ENCODE results near the gene LIN28B.

LIN28B gene

GRCh38 chr6:104921896-104922295 is 35.0 kb upstream of the LIN28B start:
- DNase-seq (no peak), ATAC-seq (ENCODE audit: insufficient read depth, low read depth) (no peak)
- Histone ChIP-seq H3K4me1 (ENCODE audit: insufficient read depth, low read length) (no peaks in the 10 kb centered on the region), H3K4me3 (ENCODE audit: low read depth in 1 of 2, low read length in 2 of 2) (no peak overlapping the region), H3K36me3 (ENCODE audit: insufficient read depth, low read length) (no peaks in the 10 kb centered on the region), H2AFZ (ENCODE audit: low read depth, low read length) (no peak overlapping the region), H3K9me3 (ENCODE audit: insufficient read depth, low read length, severe bottlenecking) (no peaks in the 10 kb centered on the region), H3K9ac (ENCODE audit: low read depth, low read length) (no peak overlapping the region), H3K27me3 (ENCODE audit: insufficient read depth, low read length, poor library complexity) (no peaks in the 10 kb centered on the region), H3K79me2 (ENCODE audit: insufficient read depth, low read length) (no peaks in the 10 kb centered on the region), H4K20me1 (ENCODE audit: insufficient read depth, low read length) (no peaks in the 10 kb centered on the region), H3K4me2 (ENCODE audit: insufficient read depth, low read length) (no peak overlapping the region), H3K27ac (ENCODE audit: low read length) (no peak overlapping the region)
- TF ChIP-seq CTCF (IDR thresholded peaks at IDR 0.05; ENCODE audit: borderline replicate concordance, extremely low read depth, low read length, poor library complexity, severe bottlenecking), result no peak
- no peak for TF ChIP-seq EZH2 (IDR thresholded peaks at IDR 0.05; ENCODE audit: borderline replicate concordance, low read depth, low read length, severe bottlenecking)

GRCh38 chr6:104928141-104928540 is 28.8 kb upstream of the LIN28B start:
- Histone ChIP-seq H3K4me3 (ENCODE audit: low read depth in 1 of 2, low read length in 2 of 2) (no peak overlapping the region), H3K79me2 (ENCODE audit: insufficient read depth, low read length) (no peaks in the 10 kb centered on the region), H3K36me3 (ENCODE audit: insufficient read depth, low read length) (no peaks in the 10 kb centered on the region), H3K4me2 (ENCODE audit: insufficient read depth, low read length) (no peak overlapping the region), H3K27ac (ENCODE audit: low read length) (no peak overlapping the region), H3K9me3 (ENCODE audit: insufficient read depth, low read length, severe bottlenecking) (no peaks in the 10 kb centered on the region), H3K4me1 (ENCODE audit: insufficient read depth, low read length) (no peaks in the 10 kb centered on the region), H3K9ac (ENCODE audit: low read depth, low read length) (no peak overlapping the region), H2AFZ (ENCODE audit: low read depth, low read length) (no peak overlapping the region), H3K27me3 (ENCODE audit: insufficient read depth, low read length, poor library complexity) (no peaks in the 10 kb centered on the region), H4K20me1 (ENCODE audit: insufficient read depth, low read length) (no peaks in the 10 kb centered on the region)
- DNase-seq, result no peak
- TF ChIP-seq CTCF (IDR thresholded peaks at IDR 0.05; ENCODE audit: borderline replicate concordance, extremely low read depth, low read length, poor library complexity, severe bottlenecking) (no peak), EZH2 (IDR thresholded peaks at IDR 0.05; ENCODE audit: borderline replicate concordance, low read depth, low read length, severe bottlenecking) (no peak)
- ATAC-seq (ENCODE audit: insufficient read depth, low read depth), result no peak

DNA sequence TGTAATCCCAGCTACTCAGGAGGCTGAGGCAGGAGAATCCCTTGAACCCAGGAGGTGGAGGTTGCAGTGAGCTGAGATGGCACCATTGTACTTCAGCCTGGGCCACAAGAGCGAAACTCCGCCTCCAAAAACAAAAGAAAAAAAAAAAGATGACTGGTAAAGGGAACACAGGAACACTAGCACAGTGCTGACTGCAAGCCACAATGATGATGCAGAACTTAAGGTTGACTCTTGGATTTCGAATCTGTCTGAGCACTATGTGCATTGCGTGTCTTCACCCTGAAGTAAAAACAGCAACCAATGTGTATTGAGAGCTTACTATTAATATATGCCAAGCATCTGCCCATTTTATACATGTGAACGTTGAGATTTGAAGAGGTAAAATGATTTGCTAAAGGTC is 27.6 kb upstream of the LIN28B start:
- Histone ChIP-seq H3K4me2 (ENCODE audit: insufficient read depth, low read length) (no peak overlapping the region), H3K9ac (ENCODE audit: low read depth, low read length) (no peak overlapping the region), H2AFZ (ENCODE audit: low read depth, low read length) (no peak overlapping the region), H3K27ac (ENCODE audit: low read length) (no peak overlapping the region), H4K20me1 (ENCODE audit: insufficient read depth, low read length) (no peaks in the 10 kb centered on the region), H3K4me1 (ENCODE audit: insufficient read depth, low read length) (no peaks in the 10 kb centered on the region), H3K36me3 (ENCODE audit: insufficient read depth, low read length) (no peaks in the 10 kb centered on the region), H3K79me2 (ENCODE audit: insufficient read depth, low read length) (no peaks in the 10 kb centered on the region), H3K27me3 (ENCODE audit: insufficient read depth, low read length, poor library complexity) (no peaks in the 10 kb centered on the region), H3K4me3 (ENCODE audit: low read depth in 1 of 2, low read length in 2 of 2) (no peak overlapping the region), H3K9me3 (ENCODE audit: insufficient read depth, low read length, severe bottlenecking) (no peaks in the 10 kb centered on the region)
- no peak for DNase-seq
- ATAC-seq (ENCODE audit: insufficient read depth, low read depth), result no peak
- TF ChIP-seq CTCF (IDR thresholded peaks at IDR 0.05; ENCODE audit: borderline replicate concordance, extremely low read depth, low read length, poor library complexity, severe bottlenecking) (no peak), EZH2 (IDR thresholded peaks at IDR 0.05; ENCODE audit: borderline replicate concordance, low read depth, low read length, severe bottlenecking) (no peak)

DNA sequence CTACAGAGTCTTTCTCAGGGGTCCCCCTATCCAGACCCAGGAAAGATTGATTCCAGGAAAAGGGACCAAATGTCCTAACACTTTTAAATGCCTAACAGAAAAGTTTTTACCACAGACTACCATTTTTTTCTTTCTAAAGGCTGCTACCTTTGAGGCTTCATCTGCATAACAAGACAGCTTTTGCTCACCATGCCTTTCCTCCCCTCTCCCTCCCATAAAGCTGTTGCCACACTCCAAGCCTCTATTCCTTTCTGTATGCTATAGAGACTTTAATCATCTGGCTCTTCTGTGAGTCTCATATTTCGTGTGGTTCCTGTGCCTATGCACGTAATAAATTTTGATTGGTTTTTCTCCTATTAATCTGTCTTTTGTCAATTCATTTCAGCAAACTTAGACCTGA is 26.0 kb upstream of the LIN28B start:
- no peak for DNase-seq
- H3K4me1 ChIP-seq (ENCODE audit: insufficient read depth, low read length), result no peaks in the 10 kb centered on the region
- no peaks in the 10 kb centered on the region for H4K20me1 ChIP-seq (ENCODE audit: insufficient read depth, low read length)
- H3K27ac ChIP-seq (ENCODE audit: low read length), result no peak overlapping the region
- H3K4me2 ChIP-seq (ENCODE audit: insufficient read depth, low read length), result no peak overlapping the region
- no peak for ATAC-seq (ENCODE audit: insufficient read depth, low read depth)
- H3K9me3 ChIP-seq (ENCODE audit: insufficient read depth, low read length, severe bottlenecking), result no peaks in the 10 kb centered on the region
- no peaks in the 10 kb centered on the region for H3K36me3 ChIP-seq (ENCODE audit: insufficient read depth, low read length)
- H3K9ac ChIP-seq (ENCODE audit: low read depth, low read length), result no peak overlapping the region
- no peak overlapping the region for H2AFZ ChIP-seq (ENCODE audit: low read depth, low read length)
- no peaks in the 10 kb centered on the region for H3K27me3 ChIP-seq (ENCODE audit: insufficient read depth, low read length, poor library complexity)
- TF ChIP-seq CTCF (IDR thresholded peaks at IDR 0.05; ENCODE audit: borderline replicate concordance, extremely low read depth, low read length, poor library complexity, severe bottlenecking) (no peak), EZH2 (IDR thresholded peaks at IDR 0.05; ENCODE audit: borderline replicate concordance, low read depth, low read length, severe bottlenecking) (no peak)
- H3K79me2 ChIP-seq (ENCODE audit: insufficient read depth, low read length), result no peaks in the 10 kb centered on the region
- H3K4me3 ChIP-seq (ENCODE audit: low read depth in 1 of 2, low read length in 2 of 2), result no peak overlapping the region

Measured in DND-41 (cell line).